ENCODE data around the gene MAPK8.
A peak's percentile ranks its signal among the peaks of the same experiment; 100 is the strongest.

MAPK8 gene

DNA sequence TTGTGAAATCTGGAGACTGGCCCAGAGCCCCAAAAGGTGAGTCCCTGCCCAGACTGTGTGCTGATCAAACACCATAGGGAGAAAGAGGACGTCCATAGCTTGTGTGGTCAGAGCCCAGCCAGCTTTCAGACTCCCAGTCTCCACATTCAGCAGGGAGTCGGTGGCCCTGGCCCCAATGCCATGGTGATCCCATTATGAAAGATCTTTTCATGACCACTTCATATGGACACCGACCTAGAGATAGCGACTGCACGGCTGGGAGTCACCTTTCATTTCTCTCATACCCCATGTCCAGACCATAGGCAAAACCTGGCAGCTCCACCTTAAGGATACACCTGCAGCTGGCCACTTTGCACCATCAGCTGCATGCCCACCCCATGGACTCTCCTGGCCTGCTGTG lies 172.0 kb downstream of the MAPK8 start:
- H3K4me3 ChIP-seq (replicated peaks; ENCODE audit: insufficient read depth, low read length): no peak overlapping the region
- DNase-seq (ENCODE audit: low read depth in 1 of 2, low spot score in 1 of 2): no peak
- no peaks in the 10 kb centered on the region for H3K27me3 ChIP-seq (ENCODE audit: insufficient read depth, poor library complexity, severe bottlenecking)
- TF ChIP-seq, protein P1, sequence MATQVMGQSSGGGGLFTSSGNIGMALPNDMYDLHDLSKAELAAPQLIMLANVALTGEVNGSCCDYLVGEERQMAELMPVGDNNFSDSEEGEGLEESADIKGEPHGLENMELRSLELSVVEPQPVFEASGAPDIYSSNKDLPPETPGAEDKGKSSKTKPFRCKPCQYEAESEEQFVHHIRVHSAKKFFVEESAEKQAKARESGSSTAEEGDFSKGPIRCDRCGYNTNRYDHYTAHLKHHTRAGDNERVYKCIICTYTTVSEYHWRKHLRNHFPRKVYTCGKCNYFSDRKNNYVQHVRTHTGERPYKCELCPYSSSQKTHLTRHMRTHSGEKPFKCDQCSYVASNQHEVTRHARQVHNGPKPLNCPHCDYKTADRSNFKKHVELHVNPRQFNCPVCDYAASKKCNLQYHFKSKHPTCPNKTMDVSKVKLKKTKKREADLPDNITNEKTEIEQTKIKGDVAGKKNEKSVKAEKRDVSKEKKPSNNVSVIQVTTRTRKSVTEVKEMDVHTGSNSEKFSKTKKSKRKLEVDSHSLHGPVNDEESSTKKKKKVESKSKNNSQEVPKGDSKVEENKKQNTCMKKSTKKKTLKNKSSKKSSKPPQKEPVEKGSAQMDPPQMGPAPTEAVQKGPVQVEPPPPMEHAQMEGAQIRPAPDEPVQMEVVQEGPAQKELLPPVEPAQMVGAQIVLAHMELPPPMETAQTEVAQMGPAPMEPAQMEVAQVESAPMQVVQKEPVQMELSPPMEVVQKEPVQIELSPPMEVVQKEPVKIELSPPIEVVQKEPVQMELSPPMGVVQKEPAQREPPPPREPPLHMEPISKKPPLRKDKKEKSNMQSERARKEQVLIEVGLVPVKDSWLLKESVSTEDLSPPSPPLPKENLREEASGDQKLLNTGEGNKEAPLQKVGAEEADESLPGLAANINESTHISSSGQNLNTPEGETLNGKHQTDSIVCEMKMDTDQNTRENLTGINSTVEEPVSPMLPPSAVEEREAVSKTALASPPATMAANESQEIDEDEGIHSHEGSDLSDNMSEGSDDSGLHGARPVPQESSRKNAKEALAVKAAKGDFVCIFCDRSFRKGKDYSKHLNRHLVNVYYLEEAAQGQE (IDR thresholded peaks at IDR 0.05; ENCODE audit: insufficient replicate concordance, low read depth): no peak
- TF ChIP-seq, protein P2, sequence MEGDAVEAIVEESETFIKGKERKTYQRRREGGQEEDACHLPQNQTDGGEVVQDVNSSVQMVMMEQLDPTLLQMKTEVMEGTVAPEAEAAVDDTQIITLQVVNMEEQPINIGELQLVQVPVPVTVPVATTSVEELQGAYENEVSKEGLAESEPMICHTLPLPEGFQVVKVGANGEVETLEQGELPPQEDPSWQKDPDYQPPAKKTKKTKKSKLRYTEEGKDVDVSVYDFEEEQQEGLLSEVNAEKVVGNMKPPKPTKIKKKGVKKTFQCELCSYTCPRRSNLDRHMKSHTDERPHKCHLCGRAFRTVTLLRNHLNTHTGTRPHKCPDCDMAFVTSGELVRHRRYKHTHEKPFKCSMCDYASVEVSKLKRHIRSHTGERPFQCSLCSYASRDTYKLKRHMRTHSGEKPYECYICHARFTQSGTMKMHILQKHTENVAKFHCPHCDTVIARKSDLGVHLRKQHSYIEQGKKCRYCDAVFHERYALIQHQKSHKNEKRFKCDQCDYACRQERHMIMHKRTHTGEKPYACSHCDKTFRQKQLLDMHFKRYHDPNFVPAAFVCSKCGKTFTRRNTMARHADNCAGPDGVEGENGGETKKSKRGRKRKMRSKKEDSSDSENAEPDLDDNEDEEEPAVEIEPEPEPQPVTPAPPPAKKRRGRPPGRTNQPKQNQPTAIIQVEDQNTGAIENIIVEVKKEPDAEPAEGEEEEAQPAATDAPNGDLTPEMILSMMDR (IDR thresholded peaks at IDR 0.05; ENCODE audit: insufficient read depth, low read length): no peak
- TF ChIP-seq POLR2AphosphoS5 (IDR thresholded peaks at IDR 0.05; ENCODE audit: low read depth) (no peak), SPI1 (IDR thresholded peaks at IDR 0.05; ENCODE audit: borderline replicate concordance, low read depth) (no peak), GABPA (IDR thresholded peaks at IDR 0.05; ENCODE audit: low read depth) (no peak)
- H3K27ac ChIP-seq (replicated peaks): no peak overlapping the region

DNA sequence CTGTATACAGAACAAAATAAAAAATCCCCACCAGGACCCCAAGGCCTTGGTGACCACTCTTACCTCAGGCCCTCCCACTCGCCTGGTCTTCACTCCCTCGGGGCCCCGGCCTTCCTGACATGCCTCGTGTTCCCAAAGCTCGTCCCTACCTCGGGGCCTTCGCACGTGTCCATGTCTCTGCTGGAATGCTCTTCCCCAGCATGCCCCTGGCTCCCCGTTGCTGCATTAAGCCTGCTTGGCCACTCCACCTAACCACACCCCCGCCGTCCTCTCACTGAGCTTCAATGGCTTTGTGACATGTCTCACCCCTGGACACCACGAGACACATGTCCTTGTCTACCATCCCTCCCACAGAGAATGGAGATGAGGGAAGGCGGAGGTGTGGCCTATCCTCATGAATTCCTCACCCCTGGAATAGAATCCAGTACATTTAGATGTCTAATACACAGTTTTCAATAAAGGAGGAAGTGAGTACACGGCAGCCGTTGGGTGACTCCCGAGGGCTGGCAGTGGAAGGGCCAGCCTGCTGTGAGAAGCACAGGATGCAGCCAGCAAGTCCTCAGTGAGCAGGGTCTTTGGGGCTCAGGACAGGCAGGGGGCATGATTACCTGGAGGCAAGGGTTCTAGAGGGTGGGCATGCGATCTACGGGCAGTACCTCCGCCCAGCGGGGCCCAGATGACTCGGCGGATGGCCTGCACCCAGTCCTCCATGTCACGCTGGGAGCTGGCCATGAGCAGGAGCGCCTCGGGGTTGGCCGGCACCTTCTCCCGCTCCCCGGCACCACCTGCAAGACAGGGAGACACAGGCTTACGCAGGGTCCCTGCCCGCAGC lies 172.7 kb downstream of the MAPK8 start:
- DNase-seq (ENCODE audit: low read depth in 1 of 2, low spot score in 1 of 2): peak in 1 of 2 experiments; percentile 41
- TF ChIP-seq SPI1 (IDR thresholded peaks at IDR 0.05; ENCODE audit: borderline replicate concordance, low read depth): peak; percentile 86
- TF ChIP-seq, protein P2 (IDR thresholded peaks at IDR 0.05; ENCODE audit: insufficient read depth, low read length): no peak

DNA sequence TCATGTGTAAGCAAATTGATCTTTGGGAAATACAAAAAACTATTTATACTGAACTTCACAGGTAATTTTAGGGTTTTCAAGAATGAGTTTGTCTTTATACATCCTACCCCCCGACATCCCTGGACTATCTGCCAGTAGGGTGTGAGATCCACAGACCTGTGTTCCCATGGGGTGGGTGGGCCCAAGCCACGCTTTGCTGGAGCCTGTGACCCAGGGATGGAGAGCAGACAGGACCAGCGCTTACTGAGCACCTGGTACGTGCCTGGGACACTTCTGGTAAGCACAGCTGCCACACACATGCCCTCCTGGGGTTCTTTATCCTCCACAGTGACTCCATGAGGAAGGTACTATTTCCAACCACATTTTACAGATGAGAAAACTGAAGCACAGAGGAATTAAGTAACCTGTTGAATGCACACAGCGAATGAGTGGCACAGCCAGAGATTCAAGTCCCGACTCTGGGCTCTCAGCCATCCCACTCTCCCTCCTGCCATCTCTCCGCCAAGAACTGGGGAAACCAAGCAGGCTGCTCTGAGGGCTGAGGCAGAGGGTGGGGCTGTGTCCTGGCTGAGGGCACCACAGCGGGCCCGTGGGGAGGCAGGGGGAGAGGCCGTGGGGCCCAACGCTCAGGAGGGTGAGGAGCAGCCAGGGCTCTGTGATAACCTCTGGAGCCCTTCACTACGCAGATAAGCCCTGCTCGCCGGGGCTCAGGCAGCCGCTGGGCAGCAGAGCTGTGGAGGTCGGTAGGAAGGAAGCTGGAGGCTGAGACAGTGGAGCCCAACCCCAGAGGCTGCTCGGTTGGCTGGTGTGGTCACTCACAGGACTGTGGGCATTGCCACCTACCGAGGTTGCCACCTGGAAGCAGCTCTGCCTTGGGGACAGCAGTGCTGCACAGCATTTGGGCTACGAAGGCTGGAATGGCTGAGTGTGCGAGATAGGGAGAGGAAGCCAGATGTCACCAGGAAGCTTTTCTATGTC lies 174.2 kb downstream of the MAPK8 start:
- Histone ChIP-seq H3K4me3 (replicated peaks; ENCODE audit: insufficient read depth, low read length) (no peak overlapping the region), H3K27me3 (ENCODE audit: insufficient read depth, poor library complexity, severe bottlenecking) (no peaks in the 10 kb centered on the region), H3K27ac (replicated peaks) (no peak overlapping the region)
- no peak for DNase-seq (ENCODE audit: low read depth in 1 of 2, low spot score in 1 of 2)
- TF ChIP-seq SPI1 (IDR thresholded peaks at IDR 0.05; ENCODE audit: borderline replicate concordance, low read depth) (no peak), GABPA (IDR thresholded peaks at IDR 0.05; ENCODE audit: low read depth) (no peak), POLR2AphosphoS5 (IDR thresholded peaks at IDR 0.05; ENCODE audit: low read depth) (no peak)
- TF ChIP-seq, protein P1 (IDR thresholded peaks at IDR 0.05; ENCODE audit: insufficient replicate concordance, low read depth): no peak
- TF ChIP-seq, protein P2 (IDR thresholded peaks at IDR 0.05; ENCODE audit: insufficient read depth, low read length): no peak

More for the DNA sequence above, 172.7 kb downstream of the MAPK8 start:
- no peaks in the 10 kb centered on the region for H3K27me3 ChIP-seq (ENCODE audit: insufficient read depth, poor library complexity, severe bottlenecking)
- H3K27ac ChIP-seq (replicated peaks): no peak overlapping the region
- no peak overlapping the region for H3K4me3 ChIP-seq (replicated peaks; ENCODE audit: insufficient read depth, low read length)
